Left lobe of liver (tissue), 1 donor: ENCODE data around the gene IL31RA. TPM values are rescaled to one million over a fixed set of nuclear protein-coding genes. Genes with fewer than 3 reads are reported as not detected.

Experiments
- total RNA-seq: library from RNA; stranded (reverse); gene quantifications from one replicate; pipeline ENCODE4 v1.2.1, GENCODE V29; 2021
- donor health status: DM: no; HTN: yes; CAD: no.

Gene IL31RA
- total RNA-seq, 1 donor from 2014 or later: not detected

Other genes with a start within 250 kb of the IL31RA start
- 13.5 TPM for gene SLC38A9, start 139.0 kb upstream of the IL31RA start, total RNA-seq
- gene DDX4, start 113.3 kb upstream of the IL31RA start, total RNA-seq: not detected
- gene IL6ST, start 143.6 kb downstream of the IL31RA start, total RNA-seq: 154 TPM